KG1 (cell line): ENCODE measurements around the gene ALCAM.

Source experiments
- DNase-seq: peaks from one replicate; lab custom pipeline; 2025; lab: John Stamatoyannopoulos, UW

The ALCAM gene

DNA sequence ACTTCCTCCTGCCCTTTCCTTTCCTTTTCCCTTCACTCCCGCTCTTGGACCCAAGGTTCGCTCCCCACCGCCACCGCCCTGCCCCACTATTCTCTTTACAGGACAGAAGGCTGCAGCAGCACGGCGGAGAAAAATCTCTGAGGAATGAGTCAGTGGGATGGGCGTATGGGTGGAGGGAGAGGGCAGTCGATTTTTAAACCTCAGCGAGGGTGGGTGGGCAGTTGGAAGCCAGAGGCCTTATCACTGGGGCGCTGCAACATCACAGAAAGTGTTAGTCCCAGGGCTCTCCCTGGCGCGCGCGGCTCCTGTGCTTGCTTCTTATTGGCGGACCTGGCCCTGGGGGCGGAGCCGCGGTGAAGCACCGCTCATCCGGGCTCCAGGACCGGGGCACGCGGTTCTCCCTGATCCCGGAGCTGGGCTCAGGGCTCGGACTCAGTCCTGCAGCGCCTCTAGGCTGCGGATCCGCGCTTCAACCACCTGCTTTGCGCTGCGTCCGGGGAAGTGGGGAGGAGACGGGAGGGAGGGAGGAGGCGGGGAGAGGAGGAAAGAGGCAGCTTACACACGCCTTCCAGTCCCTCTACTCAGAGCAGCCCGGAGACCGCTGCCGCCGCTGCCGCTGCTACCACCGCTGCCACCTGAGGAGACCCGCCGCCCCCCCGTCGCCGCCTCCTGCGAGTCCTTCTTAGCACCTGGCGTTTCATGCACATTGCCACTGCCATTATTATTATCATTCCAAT, at the start of gene ALCAM:
Gene ALCAM, plus strand, starts transcription at position 584 of the 737 bp plus-strand sequence.
- peak; percentile 24 for DNase-seq

DNA sequence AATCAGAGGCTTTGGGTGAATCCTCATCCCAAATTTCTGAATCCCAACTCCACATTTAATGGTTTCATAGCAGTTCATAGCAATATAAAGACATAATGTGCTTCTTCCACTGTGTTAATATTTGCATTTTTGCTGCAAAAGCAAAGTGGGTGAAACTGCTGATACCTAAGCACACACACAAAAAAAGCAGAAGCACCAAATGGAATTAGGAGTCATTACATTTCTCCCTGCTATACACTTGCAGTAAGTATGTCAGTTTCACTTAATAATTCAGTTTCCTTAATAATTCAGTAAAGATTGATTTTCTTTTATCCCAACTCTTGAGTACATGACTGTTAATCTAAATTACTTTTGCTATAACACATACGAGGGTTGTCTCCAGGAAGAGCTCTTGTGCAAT, 48.9 kb upstream of the ALCAM start:
- no peak for DNase-seq

DNA sequence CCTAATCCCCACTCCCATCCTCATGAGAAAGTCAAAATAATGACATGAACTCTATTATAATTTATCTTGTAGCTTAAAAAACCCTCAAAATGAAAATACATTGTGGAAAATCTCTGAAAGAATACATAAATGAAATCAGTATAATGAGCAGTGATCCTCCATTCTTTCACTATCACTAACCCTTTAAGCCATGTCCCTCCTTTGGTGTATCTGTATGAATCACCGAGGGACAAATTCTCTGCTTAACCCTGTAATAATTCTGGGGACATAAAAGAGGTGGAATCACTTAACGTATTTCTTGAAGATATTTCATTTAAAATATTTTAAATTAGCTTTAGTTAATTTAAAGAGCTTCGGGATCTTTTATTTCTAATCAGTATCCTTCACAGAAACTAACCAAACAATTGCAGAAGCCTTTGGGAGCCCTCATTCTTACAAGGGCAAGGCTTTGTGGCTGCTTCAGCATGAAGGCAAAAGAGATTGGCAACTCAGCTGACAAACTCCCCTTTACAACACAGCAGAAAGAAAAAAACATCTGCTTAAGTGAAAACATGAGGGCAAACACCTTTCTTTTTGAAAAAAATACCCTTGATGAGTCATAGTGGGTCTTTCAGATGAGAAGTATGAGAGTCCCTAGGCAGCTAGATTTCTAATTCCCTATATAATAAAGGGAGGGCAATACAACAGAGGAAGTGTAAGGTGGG, 44.0 kb upstream of the ALCAM start:
- DNase-seq = no peak

DNA sequence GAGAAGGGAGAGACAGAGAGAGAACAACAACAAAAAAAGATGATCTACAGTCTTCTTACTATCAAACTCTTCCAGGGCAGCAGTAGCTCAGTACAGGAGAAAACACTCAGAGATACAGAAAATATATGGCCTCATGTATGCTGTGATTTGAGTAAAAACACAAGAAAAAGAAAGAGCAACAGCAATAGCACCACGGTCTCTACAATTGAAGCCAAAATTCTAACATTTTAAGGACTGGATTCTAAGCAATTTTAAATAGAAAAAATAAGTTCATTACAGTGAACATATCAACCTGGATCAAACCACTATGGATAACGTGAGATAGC, 43.5 kb upstream of the ALCAM start:
- DNase-seq = no peak

DNA sequence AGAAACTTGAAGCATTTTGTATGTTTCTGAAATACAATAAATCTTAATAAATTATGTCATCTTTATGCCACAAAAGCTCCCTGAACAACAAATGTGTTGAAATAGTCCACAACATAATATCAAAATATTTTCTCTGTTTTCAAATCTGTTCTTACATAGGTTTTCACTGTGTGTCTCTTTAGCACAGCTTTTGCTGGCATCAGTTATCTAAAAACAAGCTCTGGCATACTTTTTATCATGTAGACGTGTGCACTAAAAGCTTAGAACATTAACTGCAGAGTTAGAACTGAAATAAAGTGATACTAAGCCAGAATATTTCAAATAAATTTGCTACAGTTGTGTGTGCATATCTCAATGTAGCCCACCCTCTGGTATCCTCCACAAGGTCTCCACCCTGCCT, 41.8 kb upstream of the ALCAM start:
- no peak for DNase-seq

DNA sequence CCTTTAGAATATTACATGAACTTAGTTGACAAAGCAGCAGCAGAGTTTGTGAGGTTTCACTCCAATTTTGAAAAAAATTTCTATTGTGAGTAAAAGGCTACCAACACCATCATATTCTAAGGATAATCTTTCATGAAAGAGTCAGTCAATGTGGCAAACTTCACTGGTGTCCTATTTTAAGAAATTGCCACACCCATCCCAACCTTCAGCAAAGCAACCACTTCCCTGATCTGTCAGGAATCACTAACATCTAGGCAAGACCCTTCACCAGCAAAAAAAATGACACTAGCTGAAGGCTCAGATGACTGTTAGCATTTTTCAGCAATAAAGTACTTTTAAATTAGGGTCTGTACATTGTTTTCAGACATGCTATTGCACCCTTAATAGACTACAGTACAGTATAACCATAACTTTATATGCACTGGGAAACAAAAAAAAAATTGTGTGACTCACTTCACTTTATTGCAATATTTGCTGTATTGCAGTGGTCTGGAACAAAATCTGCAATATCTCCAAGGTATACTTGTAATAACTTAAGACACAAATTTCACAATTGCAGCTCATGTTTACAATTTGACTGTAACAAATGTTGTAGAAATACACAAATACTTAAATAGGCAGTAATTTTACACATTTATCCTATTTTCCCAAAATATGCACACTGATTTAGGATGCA, 38.9 kb upstream of the ALCAM start:
- DNase-seq = no peak

DNA sequence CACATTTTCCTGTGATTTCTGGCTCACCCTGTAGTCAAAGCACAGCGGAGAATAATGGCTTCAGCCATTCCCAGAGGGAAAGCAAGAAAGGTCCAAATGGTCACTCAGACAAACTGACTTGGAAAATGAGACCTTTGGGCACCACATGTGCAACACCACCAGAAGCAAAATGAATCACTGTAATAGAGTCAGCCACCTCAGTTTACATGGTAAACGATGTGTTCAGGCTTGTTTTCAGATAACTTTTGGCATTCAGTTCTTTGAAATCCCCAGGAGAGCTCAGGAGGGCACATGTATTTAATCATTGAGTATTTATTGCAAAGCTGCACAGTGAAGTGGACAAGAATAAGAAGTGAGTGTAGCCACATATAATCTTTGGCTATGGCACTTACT, 38.4 kb upstream of the ALCAM start:
- DNase-seq = no peak

DNA sequence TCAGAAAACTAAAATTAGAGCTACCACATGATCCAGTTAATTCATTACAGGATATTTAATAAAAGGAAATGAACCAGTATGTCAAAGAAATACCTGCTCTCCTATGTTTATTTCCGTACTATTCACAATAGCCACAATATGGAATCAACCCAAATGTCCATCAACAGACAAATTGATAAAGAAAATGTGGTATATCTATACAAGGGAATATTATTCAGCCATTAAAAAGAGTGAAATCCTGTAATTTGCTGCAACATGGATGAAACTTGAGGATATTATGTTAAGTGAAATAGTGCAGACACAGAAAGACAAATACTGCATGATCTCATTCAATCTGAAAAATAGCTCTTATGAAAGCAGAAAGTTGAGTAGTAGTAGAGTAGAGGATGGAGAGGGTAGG, 33.7 kb upstream of the ALCAM start:
- no peak for DNase-seq

DNA sequence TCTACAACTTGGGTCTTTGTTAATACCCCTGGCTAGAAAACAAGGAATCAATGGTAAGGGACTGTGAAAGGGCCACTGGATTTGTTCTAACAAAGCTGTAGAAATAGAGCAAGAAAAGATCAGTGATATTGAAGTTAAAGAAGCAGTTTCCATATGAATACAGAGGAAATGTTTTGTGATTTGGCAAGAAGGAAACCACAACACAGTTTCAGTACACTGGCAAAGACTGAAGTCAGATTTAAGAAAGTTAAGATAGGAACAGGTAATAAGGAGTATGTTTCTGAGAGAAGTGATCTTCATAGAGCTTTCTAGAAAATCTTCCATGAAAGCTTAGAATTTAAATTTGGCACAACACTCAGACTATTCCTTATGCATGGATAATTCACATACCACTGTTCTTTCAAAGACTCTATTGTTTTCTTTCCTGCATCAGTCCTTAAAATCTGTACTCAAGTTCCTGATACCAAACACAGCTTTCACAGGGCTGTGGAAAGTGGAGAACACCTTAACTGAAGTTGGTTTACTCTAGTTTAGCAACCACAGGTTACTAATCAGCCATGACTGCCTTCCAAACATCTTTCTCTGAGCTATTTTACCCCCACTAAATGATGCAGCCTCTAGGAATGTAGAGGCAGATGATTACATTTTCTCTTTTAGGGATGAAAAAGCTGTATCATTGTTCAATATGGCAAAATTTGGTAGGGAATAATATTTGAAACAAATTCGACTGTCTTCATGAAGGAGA, 32.4 kb upstream of the ALCAM start:
- no peak for DNase-seq

DNA sequence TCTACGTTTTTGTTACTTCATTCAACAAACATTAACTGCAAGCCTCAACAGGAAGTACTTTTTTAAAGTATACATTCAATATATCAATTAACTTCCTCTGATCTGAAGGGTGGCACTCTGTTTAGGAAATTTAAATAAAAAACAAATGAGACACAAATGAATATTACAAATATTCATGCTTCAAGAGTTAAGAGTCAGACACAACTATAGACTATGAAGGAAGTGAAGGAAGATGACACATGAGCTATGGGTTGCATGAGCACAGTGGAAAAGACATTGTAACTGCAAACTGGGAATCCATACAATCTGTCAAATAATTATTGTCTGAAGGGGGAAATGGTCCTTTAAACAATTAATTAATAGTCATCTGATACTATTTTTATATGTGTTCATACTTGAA, 26.8 kb upstream of the ALCAM start:
- DNase-seq = no peak

DNA sequence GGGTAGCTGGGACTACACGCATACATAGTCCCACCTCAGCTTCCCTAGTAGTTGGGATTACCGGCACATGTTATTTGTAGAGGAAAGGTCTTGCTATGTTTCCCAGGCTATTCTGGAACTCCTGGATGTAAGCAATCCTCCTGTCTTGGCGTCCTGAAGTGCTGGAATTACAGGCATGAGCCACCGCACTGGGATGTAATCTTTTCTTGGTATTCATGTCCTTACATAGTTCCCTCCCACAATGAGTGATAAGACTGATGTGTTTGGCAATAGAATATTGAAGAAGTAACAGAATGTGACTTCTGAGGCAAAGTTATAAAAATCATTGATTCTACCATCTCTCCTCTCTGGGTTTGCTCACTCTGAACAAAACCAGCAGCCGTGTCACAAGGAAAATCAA, 22.7 kb upstream of the ALCAM start:
- no peak for DNase-seq

DNA sequence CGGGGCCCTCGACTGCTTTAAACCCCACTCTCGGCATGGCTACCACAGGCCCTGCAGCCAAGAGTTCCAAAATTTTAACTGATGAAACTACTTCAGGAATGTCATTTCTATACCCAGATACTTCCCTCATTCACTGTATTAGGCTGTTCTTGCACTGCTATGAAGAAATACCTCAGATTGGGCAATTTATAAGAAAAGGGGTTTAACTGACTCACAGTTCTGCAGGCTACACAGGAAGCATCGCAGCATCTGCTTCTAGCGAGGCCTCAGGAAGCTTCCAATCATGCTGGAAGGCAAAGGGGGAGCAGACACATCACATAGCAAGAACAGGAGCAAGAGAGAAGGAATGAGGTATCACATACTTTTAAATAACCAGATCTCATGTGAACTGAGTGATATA, 21.6 kb upstream of the ALCAM start:
- DNase-seq = no peak

DNA sequence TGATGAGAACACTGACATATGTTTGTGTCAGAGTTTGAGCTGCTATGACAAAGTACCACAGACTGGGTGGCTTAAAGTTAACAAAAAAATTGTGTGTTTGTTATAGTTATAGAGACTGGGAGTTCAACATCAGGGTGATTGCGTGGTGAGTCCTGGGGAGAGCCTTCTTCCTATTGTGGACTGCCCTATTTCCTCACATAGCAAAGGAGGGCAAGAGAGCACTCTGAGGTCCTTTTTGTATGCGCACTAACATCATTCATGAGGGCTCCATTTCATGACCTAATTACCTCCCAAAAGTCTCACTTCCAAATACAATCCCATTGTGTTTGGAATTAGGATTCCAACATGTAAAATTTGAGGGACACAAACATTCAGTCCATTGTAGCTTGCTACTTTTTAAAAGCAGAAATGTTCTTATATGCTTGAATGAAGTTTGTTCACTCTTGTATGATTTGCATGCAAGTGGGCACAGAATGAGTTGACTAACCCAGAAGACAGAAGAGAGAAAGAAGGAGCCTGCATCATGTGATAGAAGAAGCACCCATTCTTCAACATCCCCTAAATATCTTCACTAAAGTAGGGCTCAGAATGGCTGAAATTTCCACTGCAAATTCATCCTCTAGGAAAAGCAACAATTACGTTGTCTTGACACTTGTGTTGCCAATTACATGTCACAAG, 18.9 kb upstream of the ALCAM start:
- no peak for DNase-seq

DNA sequence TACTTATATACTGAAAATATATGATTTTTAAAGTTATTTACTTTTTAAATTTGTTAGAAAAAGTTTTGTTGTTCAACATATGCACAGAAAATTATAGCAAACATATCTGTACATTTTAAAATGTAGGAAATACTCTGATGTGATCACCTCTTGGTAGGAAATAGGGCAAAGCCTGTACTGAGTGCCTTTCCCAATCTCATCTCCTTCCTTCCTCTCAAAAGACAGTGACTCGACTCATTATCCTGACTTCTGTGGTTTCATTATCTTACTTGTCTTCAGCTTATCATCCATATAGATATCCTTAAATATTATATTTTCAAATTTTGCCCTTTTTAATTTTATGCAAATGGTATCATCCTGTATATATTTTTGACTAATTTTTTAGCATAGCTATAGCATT, 18.4 kb upstream of the ALCAM start:
- DNase-seq = no peak

DNA sequence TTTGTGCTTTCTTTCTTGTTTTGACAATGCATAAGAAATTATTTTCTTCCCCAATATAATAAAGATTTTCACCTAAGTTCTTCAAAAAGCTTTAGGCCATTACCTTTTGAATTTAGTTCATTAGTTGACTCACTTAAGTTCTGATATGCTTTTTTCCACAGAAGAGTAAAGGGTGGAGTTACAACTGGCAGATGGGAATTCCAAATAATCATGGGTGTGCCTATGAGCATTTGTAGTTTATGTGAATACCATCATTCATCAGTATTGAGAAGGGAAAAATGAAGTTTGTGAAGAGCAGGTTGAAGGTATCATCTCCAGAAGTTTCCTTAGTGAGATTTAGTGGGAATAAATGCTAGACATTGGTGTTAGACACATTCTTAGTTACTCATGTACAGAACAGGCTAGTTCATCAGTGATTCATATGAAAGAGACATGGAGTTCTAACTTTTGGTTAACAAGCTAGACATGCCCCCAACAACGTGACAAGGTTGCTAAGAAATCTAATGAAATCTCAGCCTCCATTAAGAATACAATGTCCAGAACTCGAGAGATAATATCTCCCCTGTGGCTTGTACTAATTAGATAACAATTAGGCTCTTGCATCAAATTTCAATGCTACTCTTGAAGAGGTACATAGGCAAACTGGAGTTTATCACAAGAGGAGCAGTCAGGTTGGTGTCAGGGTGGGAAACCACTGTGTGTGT, 16.9 kb upstream of the ALCAM start:
- no peak for DNase-seq

DNA sequence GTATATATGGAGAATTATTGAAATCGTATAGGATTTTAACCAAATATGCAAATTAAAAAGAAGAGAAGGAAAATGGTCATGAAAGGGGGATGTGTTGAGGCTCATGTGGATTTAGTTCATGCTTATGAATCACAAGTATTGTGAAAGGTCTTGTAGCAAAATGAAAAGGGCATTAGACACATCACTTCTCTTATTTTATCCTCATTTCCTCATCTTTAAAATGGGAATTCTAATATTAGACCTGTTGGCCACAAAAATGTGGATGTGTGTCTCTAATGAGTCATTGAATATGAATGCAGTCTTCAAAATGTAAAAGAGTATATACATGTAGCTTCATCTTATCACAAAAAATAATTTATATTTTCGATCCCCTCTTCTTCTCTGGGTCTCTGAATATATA, 14.9 kb upstream of the ALCAM start:
- DNase-seq = no peak

DNA sequence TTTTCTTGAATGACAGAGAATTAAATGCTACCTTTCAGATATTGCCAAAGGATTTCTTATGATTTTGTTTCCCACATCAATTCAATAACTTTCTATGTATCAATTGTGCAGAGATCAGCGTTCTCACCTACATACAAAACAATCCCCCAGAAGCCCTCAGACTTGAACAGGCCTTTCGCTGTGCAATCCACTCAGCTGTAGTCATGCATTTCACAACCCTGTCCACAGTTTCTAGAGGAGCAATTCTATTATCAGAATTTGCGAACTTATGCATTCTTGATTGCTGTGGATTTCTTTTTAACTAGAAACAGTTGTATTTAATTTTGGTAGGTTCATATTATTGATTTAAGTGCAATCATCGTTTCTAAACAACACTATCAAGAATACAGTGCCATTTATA, 13.7 kb upstream of the ALCAM start:
- no peak for DNase-seq

DNA sequence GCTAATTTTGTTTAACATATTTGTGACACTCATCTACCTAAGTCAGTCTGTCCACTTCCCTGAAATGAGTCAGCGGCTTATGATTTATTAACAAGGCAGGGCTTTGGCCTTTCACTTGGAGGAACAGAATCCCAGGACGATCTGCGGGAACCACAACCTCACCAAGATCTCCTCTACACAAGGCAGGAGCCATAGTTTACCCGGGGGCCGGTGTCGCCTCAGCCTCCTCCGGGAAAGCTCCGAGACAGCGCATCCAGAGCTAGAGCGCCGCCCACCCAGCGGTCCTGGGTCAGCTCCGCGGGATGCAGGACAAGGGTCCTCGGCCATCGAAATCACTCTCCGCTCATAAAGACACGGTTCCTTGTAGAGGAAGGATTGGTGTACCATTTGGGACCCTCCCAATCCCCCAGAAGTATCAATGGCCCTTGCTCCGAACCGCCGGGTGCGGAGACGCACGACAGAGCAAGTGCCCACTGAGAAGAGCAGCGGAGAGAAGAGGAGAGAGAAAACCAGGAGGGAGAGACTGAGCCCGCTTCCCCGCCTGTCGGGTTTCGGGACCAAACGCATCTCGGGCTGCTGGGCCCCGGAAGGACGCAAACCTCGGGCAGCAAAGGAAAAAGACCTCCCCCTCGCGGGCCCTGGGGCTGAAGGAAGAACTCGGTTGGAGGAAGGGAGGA, 13.1 kb upstream of the ALCAM start:
- no peak for DNase-seq

DNA sequence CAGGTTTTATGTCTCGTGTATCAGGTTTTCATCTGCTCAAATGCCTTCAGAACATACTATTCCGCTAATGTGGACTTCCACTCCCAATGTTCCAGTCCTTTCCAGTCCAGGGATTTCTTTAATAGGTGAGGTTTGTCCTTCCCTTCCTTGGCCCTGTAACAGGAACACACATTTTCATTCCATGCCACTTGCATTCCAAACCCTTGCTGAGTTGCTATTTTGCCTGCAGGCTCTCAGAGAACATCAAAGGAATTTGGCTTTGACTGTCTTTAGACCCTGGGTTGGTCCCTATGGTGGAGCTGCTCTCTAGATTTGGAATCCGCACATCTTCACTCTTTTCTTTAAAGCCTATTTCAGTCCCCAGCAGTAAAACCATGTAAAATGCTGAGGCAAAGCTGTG, 12.3 kb upstream of the ALCAM start:
- DNase-seq = no peak

DNA sequence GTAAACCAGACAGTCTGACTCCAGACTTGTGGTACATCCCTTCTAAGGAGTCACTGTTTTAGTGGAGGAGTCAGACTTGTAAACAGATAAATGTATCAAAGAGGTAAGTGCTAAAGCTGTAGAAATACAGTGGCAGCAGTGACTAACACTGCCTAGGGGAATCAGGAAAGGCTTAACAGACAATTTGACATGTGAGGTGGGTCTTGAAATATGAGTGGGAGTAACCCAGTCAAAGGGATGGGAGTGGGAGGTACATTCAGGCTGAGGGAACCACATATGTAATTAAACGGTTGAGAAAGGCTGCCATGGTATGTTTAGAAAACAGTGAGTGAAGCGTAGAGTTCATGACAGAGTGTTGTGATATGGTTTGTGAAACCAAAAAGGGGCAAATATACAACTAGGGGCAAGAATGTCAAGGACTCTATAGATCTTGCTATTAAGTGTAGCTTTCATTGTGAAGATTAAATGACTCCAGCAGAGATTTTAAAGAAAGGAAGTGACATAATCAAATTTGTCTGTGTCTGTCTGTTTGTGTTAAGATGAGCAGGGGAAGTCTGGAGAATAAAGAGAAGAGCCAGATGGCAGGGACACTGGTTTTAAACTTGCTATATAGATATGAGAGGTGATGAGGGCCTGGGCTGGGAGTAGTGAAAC, 11.2 kb upstream of the ALCAM start:
- DNase-seq = no peak
